Cardiac muscle cell (in vitro differentiated cells and primary cell): Measurements from ENCODE around the gene IMPDH1. TPM values are rescaled to one million over a fixed set of nuclear protein-coding genes. Genes with fewer than 3 reads are reported as not detected.
"Not testable (repeated sequence)": the region's sequence is repeated elsewhere in the genome, so short reads cannot be mapped to it uniquely, and the experiment has no call there.

ENCODE experiments used
- DNase-seq, 2 donors: peaks; one replicate each; pipeline versions ENCODE4 v3.0.0 to v3.0.0-alpha.2; 2010 to 2017; ENCODE audit warnings: low read depth in 1 of 2, low spot score in 1 of 2
- H3K27ac ChIP-seq: fragments of 200-600 bp; sonication (generic); 2 replicates; pipeline ENCODE4 v1.5.1; 2016
- H3K27me3 ChIP-seq: fragments of 200-600 bp; sonication (generic); 2 replicates; pipeline ENCODE4 v1.6.0; 2016; ENCODE audit warnings: control low read depth
- H3K36me3 ChIP-seq: fragments of 200-600 bp; sonication (generic); 2 replicates; pipeline ENCODE4 v1.5.1; 2016; ENCODE audit warnings: control low read depth
- H3K4me1 ChIP-seq: fragments of 200-600 bp; sonication (generic); 2 replicates; pipeline ENCODE4 v1.8.1; 2017; ENCODE audit warnings: low read depth, mild to moderate bottlenecking, mixed run types
- H3K4me3 ChIP-seq: fragments of 200-600 bp; sonication (generic); 2 replicates; pipeline ENCODE4 v1.5.1; 2016; ENCODE audit warnings: mild to moderate bottlenecking
- H3K9me3 ChIP-seq: fragments of 200-600 bp; sonication (generic); 2 replicates; pipeline ENCODE4 v1.5.1; 2017; ENCODE audit warnings: low read depth, mild to moderate bottlenecking, control low read depth
- polyA plus RNA-seq: library from polyadenylated mRNA; unstranded; fragments of >200 nt; fragmentation: Nextera tagmentation; extraction: Ambion mirVana; gene quantifications from 2 replicates; pipeline ENCODE4 v1.2.1, GENCODE V29; 2016
- total RNA-seq: library from RNA; depleted of rRNA; stranded (reverse); fragments of >200 nt; gene quantifications from 2 replicates; pipeline ENCODE4 v1.2.3, GENCODE V29; 2016
- TF ChIP-seq, protein P1 (sequence below): IDR thresholded peaks from 2 replicates; pipeline ENCODE4 v1.5.1; 2012; ENCODE audit warnings: low read depth, mild to moderate bottlenecking, low read length

The IMPDH1 gene
- total RNA-seq (23.1 and 24.0 TPM in 2 replicates), polyA plus RNA-seq (20.5 and 27.5 TPM in 2 replicates)

DNA sequence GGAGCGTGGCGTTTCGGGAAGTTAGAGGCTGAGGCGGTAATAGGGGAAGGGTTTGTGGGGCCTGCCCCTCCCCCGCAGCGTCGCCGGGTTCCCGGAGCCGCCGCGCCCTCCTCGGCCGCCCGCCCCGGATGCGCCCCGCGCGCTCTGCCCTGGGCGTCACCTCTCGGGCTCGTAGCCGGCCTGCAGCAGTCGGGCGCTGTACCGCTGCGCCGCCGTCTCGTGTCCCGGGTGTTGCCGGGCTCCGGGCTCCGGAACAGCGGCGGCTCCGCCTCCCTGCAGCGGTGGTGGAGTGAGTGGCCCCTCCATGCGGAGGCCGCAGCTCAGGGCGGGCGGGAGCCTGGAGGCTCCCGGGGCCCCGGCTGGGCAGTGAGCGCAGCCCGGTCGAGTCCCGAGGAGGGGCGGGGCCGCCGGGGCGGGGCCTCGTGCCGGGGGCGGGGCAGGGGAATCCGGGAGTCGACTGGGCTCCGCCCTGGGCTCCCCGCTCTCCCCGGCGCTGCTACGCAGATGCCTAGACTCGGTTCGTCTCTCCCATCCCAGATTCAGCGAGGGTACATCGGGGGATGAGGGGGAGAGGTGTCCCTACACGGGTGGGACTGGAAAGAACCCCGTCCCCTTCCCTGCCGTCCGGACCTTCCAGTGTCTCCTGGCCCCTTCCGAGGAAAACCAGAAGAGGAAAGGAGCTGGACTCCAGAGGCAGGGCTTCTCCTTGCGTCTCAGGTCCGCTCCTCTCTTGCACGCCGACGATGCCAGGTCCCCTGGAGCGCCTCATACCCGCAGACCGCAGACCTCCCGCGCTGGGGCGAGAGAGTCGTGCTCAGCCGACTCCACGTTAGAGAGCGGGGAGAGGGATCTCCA lies at the start of gene IMPDH1:
Gene IMPDH1, minus strand, starts transcription at position 387 of the 855 bp plus-strand sequence. Its CDS starts 81 bp downstream, at position 306.
- Histone ChIP-seq H3K27ac (no peak within 1 kb of the TSS), H3K9me3 (no peaks in the 10 kb centered on the region), H3K36me3 (no peaks in the 10 kb centered on the region), H3K27me3 (peaks cover 52% of the 10 kb centered on the region), H3K4me1 (no peaks in the 10 kb centered on the region), H3K4me3 (peak within 1 kb of the TSS; percentile 48)
- TF ChIP-seq, protein P1, sequence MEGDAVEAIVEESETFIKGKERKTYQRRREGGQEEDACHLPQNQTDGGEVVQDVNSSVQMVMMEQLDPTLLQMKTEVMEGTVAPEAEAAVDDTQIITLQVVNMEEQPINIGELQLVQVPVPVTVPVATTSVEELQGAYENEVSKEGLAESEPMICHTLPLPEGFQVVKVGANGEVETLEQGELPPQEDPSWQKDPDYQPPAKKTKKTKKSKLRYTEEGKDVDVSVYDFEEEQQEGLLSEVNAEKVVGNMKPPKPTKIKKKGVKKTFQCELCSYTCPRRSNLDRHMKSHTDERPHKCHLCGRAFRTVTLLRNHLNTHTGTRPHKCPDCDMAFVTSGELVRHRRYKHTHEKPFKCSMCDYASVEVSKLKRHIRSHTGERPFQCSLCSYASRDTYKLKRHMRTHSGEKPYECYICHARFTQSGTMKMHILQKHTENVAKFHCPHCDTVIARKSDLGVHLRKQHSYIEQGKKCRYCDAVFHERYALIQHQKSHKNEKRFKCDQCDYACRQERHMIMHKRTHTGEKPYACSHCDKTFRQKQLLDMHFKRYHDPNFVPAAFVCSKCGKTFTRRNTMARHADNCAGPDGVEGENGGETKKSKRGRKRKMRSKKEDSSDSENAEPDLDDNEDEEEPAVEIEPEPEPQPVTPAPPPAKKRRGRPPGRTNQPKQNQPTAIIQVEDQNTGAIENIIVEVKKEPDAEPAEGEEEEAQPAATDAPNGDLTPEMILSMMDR, result no peak
- DNase-seq, result peak; percentile 86 to 95

DNA sequence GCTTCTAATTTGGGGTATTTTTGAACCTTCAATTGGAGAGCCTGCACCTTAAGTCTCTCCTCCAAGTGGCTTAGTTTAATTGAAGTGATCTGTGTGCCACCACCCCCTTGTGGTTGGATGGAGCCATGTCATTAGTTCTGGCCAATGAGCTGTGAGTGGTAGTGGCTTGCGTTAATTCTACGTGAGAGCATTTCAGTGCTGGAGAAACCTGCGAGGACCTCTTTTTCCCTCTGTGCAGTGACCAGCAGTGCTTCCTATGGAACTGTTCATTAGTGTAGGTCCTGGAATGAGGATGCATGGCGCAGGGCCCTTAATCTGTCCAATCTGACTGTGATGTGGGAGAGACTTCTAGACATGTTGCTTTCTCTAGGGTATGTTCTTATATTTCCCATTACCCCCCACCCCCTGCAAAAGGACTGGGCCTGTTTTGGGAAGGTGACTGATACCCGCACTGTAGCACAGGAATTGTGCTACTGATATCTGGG lies 49.7 kb upstream of the IMPDH1 start:
- Histone ChIP-seq H3K27ac (no peak overlapping the region), H3K9me3 (no peaks in the 10 kb centered on the region), H3K27me3 (no peaks in the 10 kb centered on the region), H3K36me3 (no peaks in the 10 kb centered on the region), H3K4me1 (peaks cover 17% of the 10 kb centered on the region), H3K4me3 (no peak overlapping the region)
- DNase-seq, result peak; percentile 73 to 80
- TF ChIP-seq, protein P1, result peak; percentile 83

GRCh38 chr7:128458956-128459355 lies 49.2 kb upstream of the IMPDH1 start:
- no peak overlapping the region for H3K4me3 ChIP-seq

GRCh38 chr7:128457385-128457784 lies 47.6 kb upstream of the IMPDH1 start:
- peaks cover 27% of the 10 kb centered on the region for H3K4me1 ChIP-seq
- not testable (repeated sequence) for H3K27ac ChIP-seq, H3K27me3 ChIP-seq, H3K9me3 ChIP-seq, H3K4me3 ChIP-seq, H3K36me3 ChIP-seq, DNase-seq

More at GRCh38 chr7:128458956-128459355, 49.2 kb upstream of the IMPDH1 start:
- Histone ChIP-seq H3K27ac (no peak overlapping the region), H3K9me3 (no peaks in the 10 kb centered on the region), H3K27me3 (no peaks in the 10 kb centered on the region), H3K36me3 (no peaks in the 10 kb centered on the region), H3K4me1 (peaks cover 21% of the 10 kb centered on the region)
- TF ChIP-seq, protein P1, result no peak
- DNase-seq, result no peak

DNA sequence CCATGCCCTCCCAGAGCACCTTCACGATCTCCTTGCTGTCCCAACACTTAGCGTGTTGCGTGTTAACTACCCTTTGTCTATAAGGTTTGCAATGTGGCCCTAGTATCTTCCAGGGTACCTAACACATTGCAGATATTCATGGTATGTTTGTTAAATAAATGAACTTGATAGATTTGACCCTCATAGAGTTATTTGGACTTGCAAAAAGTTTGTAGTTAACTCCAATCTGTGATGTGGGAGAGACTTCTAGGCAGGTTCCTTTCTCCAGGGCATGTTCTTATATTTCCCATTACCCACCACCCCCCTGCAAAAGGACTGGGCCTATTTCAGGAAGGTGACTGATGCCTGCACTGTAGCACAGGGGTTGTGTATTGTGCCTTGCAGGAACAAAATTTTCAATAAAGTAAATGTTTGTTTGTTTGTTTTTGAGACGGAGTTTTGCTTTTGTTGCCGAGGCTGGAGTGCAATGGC lies 46.5 kb upstream of the IMPDH1 start:
- peak in 1 of 2 donors; percentile 8 for DNase-seq
- no peaks in the 10 kb centered on the region for H3K36me3 ChIP-seq
- peaks cover 27% of the 10 kb centered on the region for H3K4me1 ChIP-seq
- H3K4me3 ChIP-seq, result peak overlapping the region; percentile 59
- TF ChIP-seq, protein P1, result no peak
- no peak overlapping the region for H3K27ac ChIP-seq
- H3K27me3 ChIP-seq, result no peaks in the 10 kb centered on the region
- no peaks in the 10 kb centered on the region for H3K9me3 ChIP-seq
